Mesendoderm (in vitro differentiated cells): ENCODE results near the gene MORC3.
"Not testable (repeated sequence)": the region's sequence is repeated elsewhere in the genome, so short reads cannot be mapped to it uniquely, and the experiment has no call there.

Experiments used
- DNase-seq: peaks from one replicate; pipeline ENCODE4 v3.0.0; 2013
- H2AK5ac ChIP-seq: 2 replicates; pipeline ENCODE4 v1.6.1; 2013; ENCODE audit warnings: low read length, inconsistent platforms
- H2BK120ac ChIP-seq: 2 replicates; pipeline ENCODE4 v1.6.1; 2013; ENCODE audit warnings: low read depth, mild to moderate bottlenecking, low read length, moderate library complexity, mixed read lengths
- H2BK15ac ChIP-seq: replicated peaks from 2 replicates; pipeline ENCODE4 v1.6.1; 2013; ENCODE audit warnings: low read depth, mild to moderate bottlenecking, moderate library complexity
- H2BK5ac ChIP-seq: 2 replicates; pipeline ENCODE4 v1.6.1; 2013; ENCODE audit warnings: low read length, inconsistent platforms
- H3K18ac ChIP-seq: 2 replicates; pipeline ENCODE4 v1.6.1; 2013; ENCODE audit warnings: mild to moderate bottlenecking, low read length, mixed read lengths
- H3K23ac ChIP-seq: one replicate; pipeline ENCODE4 v1.6.1; 2013; ENCODE audit warnings: low read length
- H3K27ac ChIP-seq: 2 replicates; pipeline ENCODE4 v1.5.1; 2013; ENCODE audit warnings: low read depth, mild to moderate bottlenecking, inconsistent platforms, low read length, moderate library complexity
- H3K27me3 ChIP-seq: 2 replicates; pipeline ENCODE4 v1.6.1; 2013; ENCODE audit warnings: low read length, control low read depth, mild to moderate bottlenecking, inconsistent platforms; ENCODE audit not compliant: insufficient read depth, poor library complexity
- H3K36me3 ChIP-seq: 2 replicates; pipeline ENCODE4 v1.6.1; 2013; ENCODE audit warnings: low read length, inconsistent platforms; ENCODE audit not compliant: control insufficient read depth, insufficient read depth
- H3K4ac ChIP-seq: one replicate; pipeline ENCODE4 v1.6.1; 2013; ENCODE audit warnings: low read depth, mild to moderate bottlenecking, low read length, moderate library complexity
- H3K4me1 ChIP-seq: 2 replicates; pipeline ENCODE4 v1.6.1; 2013; ENCODE audit warnings: low read depth, low read length, inconsistent platforms; ENCODE audit not compliant: control insufficient read depth
- H3K4me2 ChIP-seq: 2 replicates; pipeline ENCODE4 v1.6.1; 2013; ENCODE audit warnings: low read length
- H3K4me3 ChIP-seq: 2 replicates; pipeline ENCODE4 v1.5.1; 2013; ENCODE audit warnings: mild to moderate bottlenecking, low read length
- H3K56ac ChIP-seq: one replicate; pipeline ENCODE4 v1.6.1; 2013; ENCODE audit warnings: low read length
- H3K79me1 ChIP-seq: 2 replicates; pipeline ENCODE4 v1.6.1; 2013; ENCODE audit warnings: low read length, inconsistent platforms
- H3K79me2 ChIP-seq: 2 replicates; pipeline ENCODE4 v1.6.1; 2013; ENCODE audit warnings: mild to moderate bottlenecking, low read length; ENCODE audit not compliant: control insufficient read depth, insufficient read depth
- H3K9ac ChIP-seq: 2 replicates; pipeline ENCODE4 v1.6.1; 2013; ENCODE audit warnings: low read length, inconsistent platforms
- H4K5ac ChIP-seq: one replicate; pipeline ENCODE4 v1.6.1; 2013; ENCODE audit warnings: low read length
- H4K8ac ChIP-seq: one replicate; pipeline ENCODE4 v1.6.1; 2013; ENCODE audit warnings: low read depth, mild to moderate bottlenecking, control low read depth, low read length, moderate library complexity
- WGBS: extraction: QIAGEN DNeasy Blood & Tissue Kit; methylation state at CpG from one replicate; pipeline ENCODE4 v1.1.7; 2013; ENCODE audit warnings: low lambda C conversion rate, missing lambda C conversion rate; ENCODE audit not compliant: insufficient coverage; ENCODE audit errors: extremely low coverage; 5-methylcytosine and 5-hydroxymethylcytosine counted together

Gene MORC3

GRCh38 chr21:36388096-36388495, 68.1 kb downstream of the MORC3 start:
- no peaks in the 10 kb centered on the region for H3K79me2 ChIP-seq
- no peak overlapping the region for H4K8ac ChIP-seq
- peak; percentile 19 for DNase-seq
- H3K4me3 ChIP-seq = no peak overlapping the region
- H3K4me2 ChIP-seq = no peak overlapping the region
- H2BK120ac ChIP-seq = no peak overlapping the region
- H2BK15ac ChIP-seq = no peak overlapping the region
- H3K27me3 ChIP-seq = no peaks in the 10 kb centered on the region
- H3K18ac ChIP-seq = no peak overlapping the region
- peaks cover 1% of the 10 kb centered on the region for H3K36me3 ChIP-seq
- H2BK5ac ChIP-seq = no peak overlapping the region
- no peak overlapping the region for H3K9ac ChIP-seq
- no peak overlapping the region for H4K5ac ChIP-seq
- no peak overlapping the region for H3K56ac ChIP-seq
- H3K27ac ChIP-seq = no peak overlapping the region
- no peak overlapping the region for H3K23ac ChIP-seq
- no peak overlapping the region for H2AK5ac ChIP-seq
- no CpG with 5 or more reads among the region's 6 CpGs for WGBS
- no peaks in the 10 kb centered on the region for H3K79me1 ChIP-seq
- H3K4ac ChIP-seq = no peak overlapping the region
- peaks cover 2% of the 10 kb centered on the region for H3K4me1 ChIP-seq

GRCh38 chr21:36388835-36389234, 68.8 kb downstream of the MORC3 start:
- peak; percentile 80 for DNase-seq
- no peak overlapping the region for H3K27ac ChIP-seq
- no peak overlapping the region for H3K9ac ChIP-seq
- H2BK5ac ChIP-seq = no peak overlapping the region
- no peak overlapping the region for H4K8ac ChIP-seq
- no peak overlapping the region for H2AK5ac ChIP-seq
- H3K79me1 ChIP-seq = no peaks in the 10 kb centered on the region
- no peak overlapping the region for H3K18ac ChIP-seq
- no peak overlapping the region for H3K4me3 ChIP-seq
- H2BK15ac ChIP-seq = no peak overlapping the region
- no peak overlapping the region for H4K5ac ChIP-seq
- WGBS = no CpG with 5 or more reads among the region's 10 CpGs
- H3K56ac ChIP-seq = no peak overlapping the region
- no peaks in the 10 kb centered on the region for H3K79me2 ChIP-seq
- no peaks in the 10 kb centered on the region for H3K27me3 ChIP-seq
- no peak overlapping the region for H3K23ac ChIP-seq
- H3K4me1 ChIP-seq = peaks cover 2% of the 10 kb centered on the region
- H2BK120ac ChIP-seq = no peak overlapping the region
- H3K36me3 ChIP-seq = peaks cover 1% of the 10 kb centered on the region
- no peak overlapping the region for H3K4ac ChIP-seq
- H3K4me2 ChIP-seq = no peak overlapping the region

- H3K4me2 ChIP-seq, H3K9ac ChIP-seq, H4K8ac ChIP-seq, H3K36me3 ChIP-seq, H2AK5ac ChIP-seq, H3K18ac ChIP-seq, H3K4me3 ChIP-seq, H3K56ac ChIP-seq, H2BK15ac ChIP-seq, H3K79me2 ChIP-seq, H3K4ac ChIP-seq, H3K27me3 ChIP-seq, H3K4me1 ChIP-seq, DNase-seq, H3K27ac ChIP-seq, H3K23ac ChIP-seq, H2BK5ac ChIP-seq, H4K5ac ChIP-seq, H3K79me1 ChIP-seq, H2BK120ac ChIP-seq: not testable (repeated sequence)
- WGBS = no CpG with 5 or more reads among the region's 6 CpGs
Observed at GRCh38 chr21:36391649-36392048, 71.7 kb downstream of the MORC3 start.

- Histone ChIP-seq H3K27me3 (no peaks in the 10 kb centered on the region), H3K56ac (no peak overlapping the region), H3K4me1 (no peaks in the 10 kb centered on the region), H3K36me3 (peaks cover 1% of the 10 kb centered on the region), H3K79me1 (no peaks in the 10 kb centered on the region), H3K4ac (no peak overlapping the region), H4K8ac (no peak overlapping the region), H3K4me3 (no peak overlapping the region), H2BK5ac (no peak overlapping the region), H2AK5ac (no peak overlapping the region), H4K5ac (no peak overlapping the region), H3K23ac (no peak overlapping the region), H3K27ac (no peak overlapping the region), H2BK120ac (no peak overlapping the region), H2BK15ac (no peak overlapping the region), H3K4me2 (no peak overlapping the region), H3K18ac (no peak overlapping the region), H3K9ac (no peak overlapping the region), H3K79me2 (no peaks in the 10 kb centered on the region)
- no CpG with 5 or more reads among the region's 6 CpGs for WGBS
- DNase-seq = no peak
Observed at GRCh38 chr21:36395353-36396111, 75.5 kb downstream of the MORC3 start.

GRCh38 chr21:36396325-36396724, 76.3 kb downstream of the MORC3 start:
- H3K79me2 ChIP-seq = no peaks in the 10 kb centered on the region
- DNase-seq = no peak
- H3K79me1 ChIP-seq = no peaks in the 10 kb centered on the region
- no peak overlapping the region for H2AK5ac ChIP-seq
- H3K4me1 ChIP-seq = no peaks in the 10 kb centered on the region
- H4K8ac ChIP-seq = no peak overlapping the region
- WGBS = no CpG with 5 or more reads among the region's 3 CpGs
- H3K27me3 ChIP-seq = no peaks in the 10 kb centered on the region
- H2BK120ac ChIP-seq = no peak overlapping the region
- H3K18ac ChIP-seq = no peak overlapping the region
- H4K5ac ChIP-seq = no peak overlapping the region
- H3K27ac ChIP-seq = no peak overlapping the region
- no peak overlapping the region for H3K4ac ChIP-seq
- H3K36me3 ChIP-seq = peaks cover 1% of the 10 kb centered on the region
- no peak overlapping the region for H3K9ac ChIP-seq
- no peak overlapping the region for H3K4me2 ChIP-seq
- no peak overlapping the region for H2BK15ac ChIP-seq
- no peak overlapping the region for H2BK5ac ChIP-seq
- no peak overlapping the region for H3K23ac ChIP-seq
- no peak overlapping the region for H3K4me3 ChIP-seq
- no peak overlapping the region for H3K56ac ChIP-seq

- no peak overlapping the region for H3K18ac ChIP-seq
- no peak overlapping the region for H3K56ac ChIP-seq
- H3K4me3 ChIP-seq = no peak overlapping the region
- H2AK5ac ChIP-seq = no peak overlapping the region
- H2BK15ac ChIP-seq = no peak overlapping the region
- no peak overlapping the region for H2BK5ac ChIP-seq
- H3K4me1 ChIP-seq = no peaks in the 10 kb centered on the region
- no peak overlapping the region for H4K5ac ChIP-seq
- H3K9ac ChIP-seq = no peak overlapping the region
- H3K79me1 ChIP-seq = no peaks in the 10 kb centered on the region
- H3K27me3 ChIP-seq = no peaks in the 10 kb centered on the region
- no peak overlapping the region for H3K23ac ChIP-seq
- H4K8ac ChIP-seq = no peak overlapping the region
- DNase-seq = no peak
- H2BK120ac ChIP-seq = no peak overlapping the region
- H3K4ac ChIP-seq = no peak overlapping the region
- H3K79me2 ChIP-seq = no peaks in the 10 kb centered on the region
- H3K36me3 ChIP-seq = no peaks in the 10 kb centered on the region
- H3K27ac ChIP-seq = no peak overlapping the region
- WGBS = no CpG with 5 or more reads among the region's 4 CpGs
- H3K4me2 ChIP-seq = no peak overlapping the region
Observed at GRCh38 chr21:36396971-36397370, 77.0 kb downstream of the MORC3 start.
